ENCODE results near the gene SUSD1. TPM values are rescaled to one million over a fixed set of nuclear protein-coding genes. Genes with fewer than 3 reads are reported as not detected.
"Not testable (repeated sequence)": the region's sequence is repeated elsewhere in the genome, so short reads cannot be mapped to it uniquely, and the experiment has no call there.

Gene SUSD1
- total RNA-seq, 4 donors from 2014 or later, result 22.7 to 83.0 (median 24.7) TPM

DNA sequence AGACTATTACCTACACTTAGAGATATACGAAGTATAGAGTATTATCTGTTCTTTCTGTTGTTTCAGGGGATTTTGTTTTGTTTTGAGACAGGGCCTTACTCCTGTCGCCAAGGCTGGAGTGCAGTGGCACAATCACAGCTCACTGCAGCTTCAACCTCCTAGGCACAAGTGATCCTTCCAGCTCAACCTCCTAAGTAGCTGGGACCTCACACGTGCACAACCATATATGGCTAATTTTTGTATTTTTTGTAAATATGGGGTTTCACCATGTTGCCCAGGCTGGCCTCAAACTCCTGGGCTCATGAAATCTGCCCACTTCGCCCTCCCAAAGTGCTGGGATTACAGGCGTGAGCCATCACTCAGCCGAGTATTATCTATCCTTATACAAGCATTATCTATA lies 45.9 kb downstream of the SUSD1 start:
- H3K27ac ChIP-seq, result no peak overlapping the region
- in situ Hi-C loops (cut with MboI; ENCODE audit: low pct_ligation_motif_present in 1 of 4, low pct_unique_long_range_greater_than_20kb in 1 of 4, low sequenced_read_pairs in 3 of 4), result no loop called here
- intact Hi-C loops (cut with DNase I; ENCODE audit: low total_unique reads), result no loop called here
- TF ChIP-seq POLR2A (IDR thresholded peaks at IDR 0.05) (no peak), POLR2AphosphoS5 (IDR thresholded peaks at IDR 0.05) (no peak), CTCF (IDR thresholded peaks at IDR 0.05) (no peak), EP300 (IDR thresholded peaks at IDR 0.05; ENCODE audit: low read depth) (no peak)
- no peaks in the 10 kb centered on the region for H3K36me3 ChIP-seq
- H3K27me3 ChIP-seq, result no peaks in the 10 kb centered on the region
- H3K9me3 ChIP-seq, result peaks cover 0 to 6% of the 10 kb centered on the region in 2 donors
- WGBS, 2 donors (ENCODE audit: low coverage in 1 of 2), result 90 to 94% methylated on average over 5 to 6 of the region's 6 CpGs
- H3K4me1 ChIP-seq, result peaks cover 0 to 17% (median 3%) of the 10 kb centered on the region in 4 donors
- H3K4me3 ChIP-seq, result no peak overlapping the region
- no peak for DNase-seq

DNA sequence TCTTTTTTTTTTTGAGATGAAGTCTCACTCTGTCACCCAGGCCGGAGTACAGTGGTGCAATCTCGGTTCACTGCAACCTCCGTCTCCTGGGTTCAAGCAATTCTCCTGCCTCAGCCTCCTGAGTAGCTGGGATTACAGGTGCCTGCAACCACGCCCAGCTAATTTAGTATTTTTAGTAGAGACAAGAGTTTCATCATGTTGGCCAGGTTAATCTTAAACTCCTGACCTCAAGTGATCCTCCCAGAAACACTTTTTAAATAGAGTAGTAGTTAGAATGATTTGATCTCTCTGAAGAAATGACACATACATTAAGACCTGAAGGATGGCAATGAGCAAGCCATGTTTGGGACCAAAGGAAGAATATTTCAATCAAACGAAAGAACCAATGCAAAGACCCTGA lies 46.7 kb downstream of the SUSD1 start:
- DNase-seq; H3K9me3 ChIP-seq; intact Hi-C loops (cut with DNase I; ENCODE audit: low total_unique reads); in situ Hi-C loops (cut with MboI; ENCODE audit: low pct_ligation_motif_present in 1 of 4, low pct_unique_long_range_greater_than_20kb in 1 of 4, low sequenced_read_pairs in 3 of 4); H3K27me3 ChIP-seq; H3K36me3 ChIP-seq; H3K4me3 ChIP-seq: not testable (repeated sequence)
- Histone ChIP-seq H3K4me1 (peaks cover 0 to 17% (median 3%) of the 10 kb centered on the region in 4 donors), H3K27ac (peak overlapping the region in 3 of 4 donors; percentile 31 to 44 (median 39))
- WGBS, 2 donors (ENCODE audit: low coverage in 1 of 2), result 74 to 80% methylated on average over 1 to 5 of the region's 5 CpGs

DNA sequence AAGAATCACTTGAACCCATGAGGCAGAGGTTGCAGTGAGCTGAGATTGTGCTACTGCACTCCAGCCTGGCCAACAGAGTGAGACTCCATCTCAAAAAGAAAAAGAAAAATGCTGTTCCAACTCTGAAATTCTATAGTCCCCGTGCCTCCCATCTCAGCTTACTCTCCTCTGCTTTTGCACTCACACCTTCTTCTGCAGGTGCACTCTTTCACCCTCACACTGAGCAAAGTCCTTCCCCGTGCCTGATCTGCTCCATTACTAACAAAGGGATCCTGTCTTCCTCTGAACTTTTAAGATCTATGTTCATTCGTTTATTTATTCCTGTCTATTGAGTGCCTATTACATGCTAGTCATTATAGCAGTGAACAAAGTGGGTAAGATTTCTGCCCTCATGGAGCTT lies 47.8 kb downstream of the SUSD1 start:
- Histone ChIP-seq H3K4me1 (peaks cover 0 to 17% (median 3%) of the 10 kb centered on the region in 4 donors), H3K36me3 (no peaks in the 10 kb centered on the region), H3K27me3 (no peaks in the 10 kb centered on the region), H3K27ac (no peak overlapping the region), H3K9me3 (no peaks in the 10 kb centered on the region), H3K4me3 (no peak overlapping the region)
- intact Hi-C loops (cut with DNase I; ENCODE audit: low total_unique reads) (no loop called here), in situ Hi-C loops (cut with MboI; ENCODE audit: low pct_ligation_motif_present in 1 of 4, low pct_unique_long_range_greater_than_20kb in 1 of 4, low sequenced_read_pairs in 3 of 4) (no loop called here)
- DNase-seq, result no peak
- 60 to 68% methylated on average over 2 to 3 of the region's 3 CpGs for WGBS, 2 donors (ENCODE audit: low coverage in 1 of 2)
- no peak for TF ChIP-seq POLR2A (IDR thresholded peaks at IDR 0.05)
- TF ChIP-seq POLR2AphosphoS5 (IDR thresholded peaks at IDR 0.05), result no peak
- TF ChIP-seq CTCF (IDR thresholded peaks at IDR 0.05), result no peak
- no peak for TF ChIP-seq EP300 (IDR thresholded peaks at IDR 0.05; ENCODE audit: low read depth)

DNA sequence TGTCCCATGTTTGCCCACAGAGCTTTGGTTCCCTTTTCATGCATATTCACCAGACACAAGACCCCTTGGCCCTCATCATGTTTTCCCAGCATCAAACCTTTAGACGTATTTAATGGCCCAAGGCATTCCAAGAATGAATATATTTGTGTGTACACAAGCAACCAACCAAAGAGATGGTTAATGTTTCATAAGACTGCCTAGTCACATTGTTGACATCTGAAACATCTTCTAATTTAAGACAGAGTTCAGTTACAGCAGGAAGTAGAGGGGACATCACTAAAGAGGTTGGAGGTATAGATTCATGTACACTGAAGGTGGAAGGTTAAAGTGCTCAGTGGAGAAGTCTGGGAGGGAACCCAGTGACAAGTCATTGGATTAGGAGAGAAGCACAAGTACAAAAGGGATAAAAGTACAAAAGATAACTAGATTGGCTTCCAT lies 49.1 kb downstream of the SUSD1 start:
- no peak overlapping the region for H3K27ac ChIP-seq
- peaks cover 0 to 12% (median 3%) of the 10 kb centered on the region in 4 donors for H3K4me1 ChIP-seq
- H3K36me3 ChIP-seq, result no peaks in the 10 kb centered on the region
- TF ChIP-seq EP300 (IDR thresholded peaks at IDR 0.05; ENCODE audit: low read depth), result no peak
- no peak for TF ChIP-seq CTCF (IDR thresholded peaks at IDR 0.05)
- no peak for TF ChIP-seq POLR2AphosphoS5 (IDR thresholded peaks at IDR 0.05)
- no peak for TF ChIP-seq POLR2A (IDR thresholded peaks at IDR 0.05)
- 52% methylated on average over 1 of the region's 1 CpG; no CpG with 5 or more reads in 1 of the 2 donors for WGBS, 2 donors (ENCODE audit: low coverage in 1 of 2)
- no peaks in the 10 kb centered on the region for H3K27me3 ChIP-seq
- no peak for DNase-seq
- H3K9me3 ChIP-seq, result no peaks in the 10 kb centered on the region
- H3K4me3 ChIP-seq, result no peak overlapping the region
- in situ Hi-C loops (cut with MboI; ENCODE audit: low pct_ligation_motif_present in 1 of 4, low pct_unique_long_range_greater_than_20kb in 1 of 4, low sequenced_read_pairs in 3 of 4) (no loop called here), intact Hi-C loops (cut with DNase I; ENCODE audit: low total_unique reads) (no loop called here)

DNA sequence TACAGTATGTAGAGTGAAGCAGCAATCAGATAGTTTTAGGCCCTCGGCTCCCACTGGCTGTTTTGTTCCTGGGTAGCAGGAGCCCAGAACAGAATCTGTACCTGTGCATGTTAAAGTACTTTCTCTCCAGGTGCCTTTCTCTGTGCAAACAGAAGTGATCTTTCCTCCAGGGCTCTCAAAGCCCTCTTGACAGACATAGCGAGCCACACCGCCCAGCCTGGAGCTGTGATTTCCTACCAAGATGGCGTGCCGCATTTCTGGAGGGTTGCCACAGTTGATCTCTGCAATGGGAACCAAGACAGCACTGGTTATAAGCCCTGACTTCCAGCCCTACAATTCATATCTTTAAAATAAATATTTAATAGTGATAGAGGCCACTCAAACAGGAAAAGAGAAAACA lies 50.9 kb downstream of the SUSD1 start:
- H3K9me3 ChIP-seq, result no peaks in the 10 kb centered on the region
- no peak overlapping the region for H3K27ac ChIP-seq
- WGBS, 2 donors (ENCODE audit: low coverage in 1 of 2), result 88 to 100% methylated on average over 1 to 5 of the region's 5 CpGs
- no peak for TF ChIP-seq CTCF (IDR thresholded peaks at IDR 0.05)
- no peak for TF ChIP-seq POLR2A (IDR thresholded peaks at IDR 0.05)
- TF ChIP-seq EP300 (IDR thresholded peaks at IDR 0.05; ENCODE audit: low read depth), result no peak
- TF ChIP-seq POLR2AphosphoS5 (IDR thresholded peaks at IDR 0.05), result no peak
- in situ Hi-C loops (cut with MboI; ENCODE audit: low pct_ligation_motif_present in 1 of 4, low pct_unique_long_range_greater_than_20kb in 1 of 4, low sequenced_read_pairs in 3 of 4), result no loop called here
- H3K4me1 ChIP-seq, result peaks cover 0 to 22% (median 7%) of the 10 kb centered on the region in 4 donors
- no peaks in the 10 kb centered on the region for H3K36me3 ChIP-seq
- no peak overlapping the region for H3K4me3 ChIP-seq
- no peak for DNase-seq
- intact Hi-C loops (cut with DNase I; ENCODE audit: low total_unique reads), result no loop called here
- H3K27me3 ChIP-seq, result no peaks in the 10 kb centered on the region

Measured in transverse colon (tissue), 4 donors.